Prostate gland (tissue), 2 donors: ENCODE data around the gene MAML2. TPM values are rescaled to one million over a fixed set of nuclear protein-coding genes. Genes with fewer than 3 reads are reported as not detected.

ENCODE experiments used
- DNase-seq: peaks from one replicate; pipeline ENCODE4 v3.0.0-alpha.2; 2019; ENCODE audit warnings: low spot score
- H3K27ac ChIP-seq, 2 donors: fragments of 200-600 bp; sonication (generic); 2 replicates each; pipeline ENCODE4 v1.5.1; 2017 to 2019
- H3K27me3 ChIP-seq: fragments of 200-600 bp; sonication (generic); replicated peaks from 2 replicates; pipeline ENCODE4 v1.5.1; 2019; ENCODE audit not compliant: insufficient read depth
- H3K36me3 ChIP-seq, 2 donors: fragments of 200-600 bp; sonication (generic); 1 replicate in 1 of 2; 2 replicates in 1 of 2; pipeline versions ENCODE4 v1.5.1 to v1.8.1; 2017 to 2019
- H3K4me1 ChIP-seq: fragments of 200-600 bp; sonication (generic); replicated peaks from 2 replicates; pipeline ENCODE4 v1.5.1; 2019
- H3K4me3 ChIP-seq, 2 donors: fragments of 200-600 bp; sonication (generic); 2 replicates each; pipeline ENCODE4 v1.5.1; 2017 to 2019
- H3K9me3 ChIP-seq: fragments of 200-600 bp; sonication (generic); 2 replicates; pipeline ENCODE4 v1.5.1; 2017
- CTCF ChIP-seq, 4 experiments: fragments of 200-600 bp in 2 of 4; fragments of 450-650 bp in 2 of 4; sonication (generic) in 2 of 4; IDR thresholded peaks; 1 replicate in 3 of 4; 2 replicates in 1 of 4; pipeline ENCODE4 v1.5.1; 2016 to 2019; ENCODE audit warnings: antibody characterized with exemption in 4 of 4, mild to moderate bottlenecking in 2 of 4, moderate library complexity in 2 of 4
- POLR2A ChIP-seq: fragments of 450-650 bp; IDR thresholded peaks from one replicate; pipeline ENCODE4 v1.6.1; 2016; ENCODE audit warnings: antibody characterized with exemption, mild to moderate bottlenecking
- POLR2AphosphoS5 ChIP-seq: sonication (generic); formaldehyde crosslinking; IDR thresholded peaks from one replicate; pipeline ENCODE4 v1.6.1; 2017; ENCODE audit warnings: antibody characterized with exemption
- WGBS: methylation state at CpG from one replicate; pipeline ENCODE4 v1.1.5; 2018; 5-methylcytosine and 5-hydroxymethylcytosine counted together
- intact Hi-C: fragments of 100-400 bp; cut with DNase I; formaldehyde crosslinking; loops from one replicate; pipeline ENCODE4 v1.14.2; 2022
- total RNA-seq, 2 donors: library from RNA; depleted of rRNA; stranded (reverse); fragments of >200 nt; gene quantifications; one replicate each; pipeline ENCODE4 v1.1.0, GENCODE V29; 2016

Gene MAML2
- total RNA-seq, 2 donors from 2014 or later, result 28.9 to 30.4 TPM

GRCh38 chr11:96016978-96017502, 326.0 kb downstream of the MAML2 start:
- no peaks in the 10 kb centered on the region for H3K27me3 ChIP-seq
- H3K36me3 ChIP-seq, result no peaks in the 10 kb centered on the region

GRCh38 chr11:96015906-96016565, 327.0 kb downstream of the MAML2 start:
- Histone ChIP-seq H3K36me3 (no peaks in the 10 kb centered on the region), H3K27me3 (no peaks in the 10 kb centered on the region), H3K9me3 (no peaks in the 10 kb centered on the region), H3K4me3 (no peak overlapping the region), H3K27ac (no peak overlapping the region), H3K4me1 (no peaks in the 10 kb centered on the region)
- WGBS, result 71% methylated on average over 4 of the region's 4 CpGs
- intact Hi-C loops, result loop anchor here (10.0 kb wide), 1 partner anchor 161 kb away; no protein-coding TSS in a partner anchor
- no peak for DNase-seq
- no peak for TF ChIP-seq POLR2AphosphoS5

More at GRCh38 chr11:96016978-96017502, 326.0 kb downstream of the MAML2 start:
- Histone ChIP-seq H3K27ac (no peak overlapping the region), H3K4me3 (no peak overlapping the region), H3K9me3 (no peaks in the 10 kb centered on the region), H3K4me1 (no peaks in the 10 kb centered on the region)
- TF ChIP-seq POLR2AphosphoS5, result no peak
- no peak for TF ChIP-seq POLR2A
- no peak for TF ChIP-seq CTCF (IDR thresholded peaks at IDR 0.05)
- intact Hi-C loops, result loop anchor here (10.0 kb wide), 1 partner anchor 162 kb away; no protein-coding TSS in a partner anchor
- no peak for DNase-seq
- 94% methylated on average over 1 of the region's 1 CpG for WGBS

DNA sequence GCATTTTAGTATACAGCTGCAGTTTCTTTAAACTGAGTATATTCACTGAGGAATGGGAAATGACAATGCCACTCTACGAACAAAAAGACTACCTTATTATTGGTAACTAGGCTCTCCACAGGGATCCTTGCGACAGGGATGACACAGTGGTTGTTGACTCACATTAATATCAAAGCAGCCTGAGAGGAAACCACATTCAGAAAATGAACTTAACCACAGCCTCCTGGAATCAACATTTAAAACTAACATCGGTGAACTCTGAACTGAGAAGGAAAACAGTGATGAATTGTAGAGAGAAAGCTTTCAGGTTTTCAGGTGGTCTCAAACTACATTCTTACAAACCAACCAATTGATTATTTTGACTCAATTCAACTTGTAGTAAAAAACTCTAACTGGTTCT, 328.8 kb downstream of the MAML2 start:
- intact Hi-C loops, result loop anchor here (5.0 to 10.0 kb wide), 4 partner anchors 38 to 378 kb away; partner anchors contain the start of genes JRKL and MAML2
- WGBS, result 88% methylated on average over 3 of the region's 3 CpGs
- Histone ChIP-seq H3K27me3 (no peaks in the 10 kb centered on the region), H3K4me3 (no peak overlapping the region), H3K9me3 (no peaks in the 10 kb centered on the region), H3K4me1 (no peaks in the 10 kb centered on the region), H3K36me3 (no peaks in the 10 kb centered on the region), H3K27ac (no peak overlapping the region)
- no peak for TF ChIP-seq CTCF (IDR thresholded peaks at IDR 0.05)
- no peak for TF ChIP-seq POLR2AphosphoS5
- no peak for TF ChIP-seq POLR2A
- no peak for DNase-seq

- TF ChIP-seq CTCF (IDR thresholded peaks at IDR 0.05), result no peak
- TF ChIP-seq POLR2AphosphoS5, result no peak
- no peak for TF ChIP-seq POLR2A
- intact Hi-C loops, result loop anchor here (5.0 to 10.0 kb wide), 4 partner anchors 39 to 379 kb away; partner anchors contain the start of genes JRKL and MAML2
- Histone ChIP-seq H3K27me3 (no peaks in the 10 kb centered on the region), H3K4me1 (no peaks in the 10 kb centered on the region), H3K36me3 (no peaks in the 10 kb centered on the region), H3K9me3 (no peaks in the 10 kb centered on the region), H3K27ac (no peak overlapping the region), H3K4me3 (no peak overlapping the region)
- WGBS, result 83% methylated on average over 17 of the region's 17 CpGs
- DNase-seq, result no peak
Observed at GRCh38 chr11:96013461-96014213, 329.4 kb downstream of the MAML2 start.

GRCh38 chr11:96012086-96012824, 330.7 kb downstream of the MAML2 start:
- peak; percentile 42 for DNase-seq
- H3K4me1 ChIP-seq, result no peaks in the 10 kb centered on the region
- 7% methylated on average over 8 of the region's 8 CpGs for WGBS
- intact Hi-C loops, result loop anchor here (5.0 to 10.0 kb wide), 4 partner anchors 40 to 380 kb away; partner anchors contain the start of genes JRKL and MAML2
- no peaks in the 10 kb centered on the region for H3K36me3 ChIP-seq
- no peak overlapping the region for H3K4me3 ChIP-seq
- H3K27me3 ChIP-seq, result no peaks in the 10 kb centered on the region
- H3K9me3 ChIP-seq, result no peaks in the 10 kb centered on the region
- TF ChIP-seq CTCF (IDR thresholded peaks at IDR 0.05), result peak in 3 of 4 experiments; percentile 40 to 54 (median 52)
- peak; percentile 71 for TF ChIP-seq POLR2AphosphoS5
- no peak for TF ChIP-seq POLR2A
- peak overlapping the region in 1 of 2 donors; percentile 29 for H3K27ac ChIP-seq
